Type B pancreatic cell (in vitro differentiated cells): Measurements from ENCODE around the gene DGKZ. TPM values are rescaled to one million over a fixed set of nuclear protein-coding genes. Genes with fewer than 3 reads are reported as not detected.

Source experiments
- DNase-seq: peaks from one replicate; pipeline ENCODE4 v3.0.0; 2021; ENCODE audit warnings: mixed read lengths; ENCODE audit not compliant: unreplicated experiment; ENCODE audit errors: extremely low spot score
- H3K27ac Mint-ChIP-seq: 2 replicates; pipeline ENCODE4 v1.8.0; 2021; ENCODE audit warnings: mild to moderate bottlenecking, mixed read lengths
- H3K27me3 Mint-ChIP-seq: 2 replicates; pipeline ENCODE4 v1.8.0; 2021; ENCODE audit warnings: mixed read lengths
- H3K36me3 Mint-ChIP-seq: 2 replicates; pipeline ENCODE4 v1.8.0; 2021; ENCODE audit warnings: mixed read lengths
- H3K4me1 Mint-ChIP-seq: one replicate; pipeline ENCODE4 v1.8.0; 2021; ENCODE audit warnings: mixed read lengths; ENCODE audit not compliant: unreplicated experiment
- H3K4me3 Mint-ChIP-seq: 2 replicates; pipeline ENCODE4 v1.8.0; 2021; ENCODE audit warnings: mild to moderate bottlenecking, mixed read lengths
- H3K9me3 Mint-ChIP-seq: 2 replicates; pipeline ENCODE4 v1.8.0; 2021; ENCODE audit warnings: mixed read lengths
- CTCF ChIP-seq: fragments of 200-600 bp; sonication (generic); conservative IDR thresholded peaks from 2 replicates; pipeline ENCODE4 v1.5.0; 2021; ENCODE audit warnings: antibody characterized with exemption, mild to moderate bottlenecking
- total RNA-seq: library from RNA; stranded (reverse); gene quantifications from 2 replicates; pipeline ENCODE4 v1.2.1, GENCODE V29; 2021; ENCODE audit warnings: low replicate concordance

The DGKZ gene
- total RNA-seq, 1 donor from 2014 or later: 50.0 TPM

GRCh38 chr11:46417711-46418110, 70.4 kb downstream of the DGKZ start:
- Mint-ChIP-seq H3K27ac (no peak overlapping the region), H3K9me3 (no peaks in the 10 kb centered on the region), H3K36me3 (peaks cover 20% of the 10 kb centered on the region), H3K4me3 (no peak overlapping the region), H3K27me3 (no peaks in the 10 kb centered on the region), H3K4me1 (peaks cover 8% of the 10 kb centered on the region)
- TF ChIP-seq CTCF: no peak
- no peak for DNase-seq

- no peak for TF ChIP-seq CTCF
- H3K9me3 Mint-ChIP-seq: no peaks in the 10 kb centered on the region
- H3K36me3 Mint-ChIP-seq: peaks cover 20% of the 10 kb centered on the region
- DNase-seq: no peak
- H3K27me3 Mint-ChIP-seq: no peaks in the 10 kb centered on the region
- no peak overlapping the region for H3K27ac Mint-ChIP-seq
- peaks cover 10% of the 10 kb centered on the region for H3K4me1 Mint-ChIP-seq
- no peak overlapping the region for H3K4me3 Mint-ChIP-seq
Measured at GRCh38 chr11:46418751-46419150, 71.5 kb downstream of the DGKZ start.

GRCh38 chr11:46420513-46420912, 73.2 kb downstream of the DGKZ start:
- Mint-ChIP-seq H3K36me3 (peaks cover 20% of the 10 kb centered on the region), H3K9me3 (no peaks in the 10 kb centered on the region), H3K27me3 (no peaks in the 10 kb centered on the region), H3K4me3 (no peak overlapping the region), H3K4me1 (peaks cover 10% of the 10 kb centered on the region), H3K27ac (no peak overlapping the region)
- TF ChIP-seq CTCF: no peak
- no peak for DNase-seq

GRCh38 chr11:46421257-46421880, 74.1 kb downstream of the DGKZ start:
- H3K36me3 Mint-ChIP-seq: peaks cover 16% of the 10 kb centered on the region
- peaks cover 14% of the 10 kb centered on the region for H3K4me1 Mint-ChIP-seq
- H3K9me3 Mint-ChIP-seq: no peaks in the 10 kb centered on the region
- no peak for TF ChIP-seq CTCF
- no peak overlapping the region for H3K4me3 Mint-ChIP-seq
- no peaks in the 10 kb centered on the region for H3K27me3 Mint-ChIP-seq
- no peak overlapping the region for H3K27ac Mint-ChIP-seq
- DNase-seq: no peak

- no peak overlapping the region for H3K4me3 Mint-ChIP-seq
- DNase-seq: no peak
- peaks cover 22% of the 10 kb centered on the region for H3K36me3 Mint-ChIP-seq
- H3K27me3 Mint-ChIP-seq: no peaks in the 10 kb centered on the region
- H3K27ac Mint-ChIP-seq: no peak overlapping the region
- TF ChIP-seq CTCF: no peak
- H3K4me1 Mint-ChIP-seq: peaks cover 22% of the 10 kb centered on the region
- H3K9me3 Mint-ChIP-seq: no peaks in the 10 kb centered on the region
Measured at GRCh38 chr11:46422588-46422987, 75.3 kb downstream of the DGKZ start.
